ENCODE data around the gene MLST8.

MLST8 gene

DNA sequence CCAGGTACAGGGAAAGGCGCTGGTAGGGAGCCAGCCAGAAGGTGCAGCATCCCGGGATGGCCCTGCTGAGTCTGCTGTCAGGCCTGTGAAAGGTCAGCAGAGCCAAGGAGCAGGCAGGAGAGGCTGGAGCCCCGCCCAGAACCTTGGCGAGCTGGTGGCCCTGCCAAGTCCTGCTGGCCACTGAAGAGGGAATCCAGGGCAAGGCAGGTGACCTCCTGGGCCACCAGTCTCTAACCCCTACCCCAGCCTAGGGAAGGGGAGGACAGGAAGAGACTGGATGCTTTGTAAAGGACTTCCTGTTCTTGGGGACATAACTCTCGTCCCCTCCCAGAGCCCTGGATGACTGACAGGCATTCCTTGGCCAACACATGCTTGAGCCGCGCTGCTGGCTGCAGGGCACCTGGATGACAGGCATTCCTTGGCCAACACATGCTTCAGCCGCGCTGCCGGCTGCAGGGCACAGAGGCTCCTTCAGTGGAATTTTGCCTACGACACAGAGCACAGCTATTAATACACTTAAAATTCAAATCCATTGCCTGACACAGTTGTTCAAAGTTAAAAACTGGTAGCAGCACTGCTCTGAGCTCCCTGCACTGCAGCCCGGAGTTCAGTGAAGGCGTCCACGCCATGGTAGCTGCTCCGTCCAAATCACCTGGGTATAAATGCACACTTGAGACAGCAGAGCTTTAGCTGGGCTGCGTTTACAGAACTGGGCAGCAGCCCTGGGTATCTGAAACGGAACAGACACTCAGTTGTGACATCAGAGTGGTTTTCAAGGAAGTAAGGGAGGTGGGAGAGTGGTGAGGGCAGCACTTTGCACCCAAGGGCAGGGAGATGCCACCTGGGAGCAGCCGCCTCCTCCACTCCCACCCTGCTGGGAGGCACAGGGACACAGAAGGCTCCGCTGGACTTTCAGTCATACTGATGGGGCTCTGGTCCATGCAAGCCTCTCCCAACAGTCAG lies 7.4 kb downstream of the MLST8 start:
- Histone ChIP-seq H3K27ac (ENCODE audit: extremely low read depth, low read depth, low read length) (peak overlapping the region; percentile 94; the same call in 1 of the 2 replicates), H3K4me1 (ENCODE audit: control insufficient read depth, insufficient read depth, low read length) (0 out of 2 replicates have a peak, but pooled peaks cover 2% of the 10 kb centered on the region)

More for the DNA sequence above, 7.4 kb downstream of the MLST8 start:
- TF ChIP-seq, protein P1, sequence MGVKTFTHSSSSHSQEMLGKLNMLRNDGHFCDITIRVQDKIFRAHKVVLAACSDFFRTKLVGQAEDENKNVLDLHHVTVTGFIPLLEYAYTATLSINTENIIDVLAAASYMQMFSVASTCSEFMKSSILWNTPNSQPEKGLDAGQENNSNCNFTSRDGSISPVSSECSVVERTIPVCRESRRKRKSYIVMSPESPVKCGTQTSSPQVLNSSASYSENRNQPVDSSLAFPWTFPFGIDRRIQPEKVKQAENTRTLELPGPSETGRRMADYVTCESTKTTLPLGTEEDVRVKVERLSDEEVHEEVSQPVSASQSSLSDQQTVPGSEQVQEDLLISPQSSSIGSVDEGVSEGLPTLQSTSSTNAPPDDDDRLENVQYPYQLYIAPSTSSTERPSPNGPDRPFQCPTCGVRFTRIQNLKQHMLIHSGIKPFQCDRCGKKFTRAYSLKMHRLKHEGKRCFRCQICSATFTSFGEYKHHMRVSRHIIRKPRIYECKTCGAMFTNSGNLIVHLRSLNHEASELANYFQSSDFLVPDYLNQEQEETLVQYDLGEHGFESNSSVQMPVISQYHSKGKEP (tag by site-specific recombination; IDR thresholded peaks at IDR 0.05): 0 out of 2 replicates have a peak, but pooled peaks have one; percentile 7
- 0 out of 2 replicates have a peak, but pooled peaks have one; percentile 27 for TF ChIP-seq ZNF768 (tag by site-specific recombination; IDR thresholded peaks at IDR 0.05)
- TF ChIP-seq ZSCAN30 (tag by site-specific recombination; IDR thresholded peaks at IDR 0.05): 0 out of 2 replicates have a peak, but pooled peaks have one; percentile 28
- TF ChIP-seq, protein P2, sequence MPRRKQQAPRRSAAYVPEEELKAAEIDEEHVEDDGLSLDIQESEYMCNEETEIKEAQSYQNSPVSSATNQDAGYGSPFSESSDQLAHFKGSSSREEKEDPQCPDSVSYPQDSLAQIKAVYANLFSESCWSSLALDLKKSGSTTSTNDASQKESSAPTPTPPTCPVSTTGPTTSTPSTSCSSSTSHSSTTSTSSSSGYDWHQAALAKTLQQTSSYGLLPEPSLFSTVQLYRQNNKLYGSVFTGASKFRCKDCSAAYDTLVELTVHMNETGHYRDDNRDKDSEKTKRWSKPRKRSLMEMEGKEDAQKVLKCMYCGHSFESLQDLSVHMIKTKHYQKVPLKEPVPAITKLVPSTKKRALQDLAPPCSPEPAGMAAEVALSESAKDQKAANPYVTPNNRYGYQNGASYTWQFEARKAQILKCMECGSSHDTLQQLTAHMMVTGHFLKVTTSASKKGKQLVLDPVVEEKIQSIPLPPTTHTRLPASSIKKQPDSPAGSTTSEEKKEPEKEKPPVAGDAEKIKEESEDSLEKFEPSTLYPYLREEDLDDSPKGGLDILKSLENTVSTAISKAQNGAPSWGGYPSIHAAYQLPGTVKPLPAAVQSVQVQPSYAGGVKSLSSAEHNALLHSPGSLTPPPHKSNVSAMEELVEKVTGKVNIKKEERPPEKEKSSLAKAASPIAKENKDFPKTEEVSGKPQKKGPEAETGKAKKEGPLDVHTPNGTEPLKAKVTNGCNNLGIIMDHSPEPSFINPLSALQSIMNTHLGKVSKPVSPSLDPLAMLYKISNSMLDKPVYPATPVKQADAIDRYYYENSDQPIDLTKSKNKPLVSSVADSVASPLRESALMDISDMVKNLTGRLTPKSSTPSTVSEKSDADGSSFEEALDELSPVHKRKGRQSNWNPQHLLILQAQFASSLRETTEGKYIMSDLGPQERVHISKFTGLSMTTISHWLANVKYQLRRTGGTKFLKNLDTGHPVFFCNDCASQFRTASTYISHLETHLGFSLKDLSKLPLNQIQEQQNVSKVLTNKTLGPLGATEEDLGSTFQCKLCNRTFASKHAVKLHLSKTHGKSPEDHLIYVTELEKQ (tag by site-specific recombination; IDR thresholded peaks at IDR 0.05; ENCODE audit: borderline replicate concordance): no peak
- TF ChIP-seq EGR2 (tag by site-specific recombination; IDR thresholded peaks at IDR 0.05; ENCODE audit: low read depth): peak; percentile 46; the same call in 1 of the 2 replicates
- TF ChIP-seq ZFHX2 (tag by site-specific recombination; conservative IDR thresholded peaks at IDR 0.05): 0 out of 2 replicates have a peak, but pooled peaks have one; percentile 17
- no peak for TF ChIP-seq SCRT2 (tag by site-specific recombination; IDR thresholded peaks at IDR 0.05)
- TF ChIP-seq IKZF3 (tag by site-specific recombination; IDR thresholded peaks at IDR 0.05): 0 out of 2 replicates have a peak, but pooled peaks have one; percentile 20
- TF ChIP-seq, protein P3, sequence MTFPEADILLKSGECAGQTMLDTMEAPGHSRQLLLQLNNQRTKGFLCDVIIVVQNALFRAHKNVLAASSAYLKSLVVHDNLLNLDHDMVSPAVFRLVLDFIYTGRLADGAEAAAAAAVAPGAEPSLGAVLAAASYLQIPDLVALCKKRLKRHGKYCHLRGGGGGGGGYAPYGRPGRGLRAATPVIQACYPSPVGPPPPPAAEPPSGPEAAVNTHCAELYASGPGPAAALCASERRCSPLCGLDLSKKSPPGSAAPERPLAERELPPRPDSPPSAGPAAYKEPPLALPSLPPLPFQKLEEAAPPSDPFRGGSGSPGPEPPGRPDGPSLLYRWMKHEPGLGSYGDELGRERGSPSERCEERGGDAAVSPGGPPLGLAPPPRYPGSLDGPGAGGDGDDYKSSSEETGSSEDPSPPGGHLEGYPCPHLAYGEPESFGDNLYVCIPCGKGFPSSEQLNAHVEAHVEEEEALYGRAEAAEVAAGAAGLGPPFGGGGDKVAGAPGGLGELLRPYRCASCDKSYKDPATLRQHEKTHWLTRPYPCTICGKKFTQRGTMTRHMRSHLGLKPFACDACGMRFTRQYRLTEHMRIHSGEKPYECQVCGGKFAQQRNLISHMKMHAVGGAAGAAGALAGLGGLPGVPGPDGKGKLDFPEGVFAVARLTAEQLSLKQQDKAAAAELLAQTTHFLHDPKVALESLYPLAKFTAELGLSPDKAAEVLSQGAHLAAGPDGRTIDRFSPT (tag by site-specific recombination; IDR thresholded peaks at IDR 0.05): 0 out of 2 replicates have a peak, but pooled peaks have one; percentile 24
- 0 out of 2 replicates have a peak, but pooled peaks have one; percentile 13 for TF ChIP-seq ZBTB20 (tag by site-specific recombination; IDR thresholded peaks at IDR 0.05)
- TF ChIP-seq, protein P4, sequence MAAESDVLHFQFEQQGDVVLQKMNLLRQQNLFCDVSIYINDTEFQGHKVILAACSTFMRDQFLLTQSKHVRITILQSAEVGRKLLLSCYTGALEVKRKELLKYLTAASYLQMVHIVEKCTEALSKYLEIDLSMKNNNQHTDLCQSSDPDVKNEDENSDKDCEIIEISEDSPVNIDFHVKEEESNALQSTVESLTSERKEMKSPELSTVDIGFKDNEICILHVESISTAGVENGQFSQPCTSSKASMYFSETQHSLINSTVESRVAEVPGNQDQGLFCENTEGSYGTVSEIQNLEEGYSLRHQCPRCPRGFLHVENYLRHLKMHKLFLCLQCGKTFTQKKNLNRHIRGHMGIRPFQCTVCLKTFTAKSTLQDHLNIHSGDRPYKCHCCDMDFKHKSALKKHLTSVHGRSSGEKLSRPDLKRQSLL (tag by site-specific recombination; IDR thresholded peaks at IDR 0.05): peak; percentile 39; the same call in 1 of the 2 replicates
- 0 out of 2 replicates have a peak, but pooled peaks have one; percentile 3 for TF ChIP-seq ZNF394 (tag by site-specific recombination; IDR thresholded peaks at IDR 0.05; ENCODE audit: borderline replicate concordance)
- TF ChIP-seq ZNF335 (tag by site-specific recombination; conservative IDR thresholded peaks at IDR 0.05): peak; percentile 78
- TF ChIP-seq ZNF175 (tag by site-specific recombination; IDR thresholded peaks at IDR 0.05): no peak
- TF ChIP-seq SP2 (tag by site-specific recombination; IDR thresholded peaks at IDR 0.05): peak; percentile 36
- POLR2A ChIA-PET: interaction anchor here (0.8 to 1.8 kb wide), 2 partner anchors 9 to 57 kb away, joined by 3 to 4 read pairs; partner anchors contain the start of gene TRAF7
- CTCF ChIA-PET: no interaction called here
- H3K9me3 ChIP-seq (ENCODE audit: control insufficient read depth, insufficient read depth, low read depth, low read length): no peaks in the 10 kb centered on the region
- peaks cover 0 to 45% of the 10 kb centered on the region in 2 experiments; a peak in 1 of 3 replicates for H3K36me3 ChIP-seq (ENCODE audit: control insufficient read depth in 2 of 2, insufficient read depth in 1 of 2, low read length in 2 of 2)
- peak overlapping the region; percentile 78 for H3K4me3 ChIP-seq (ENCODE audit: low read depth, low read length)

Measured in HEK293 (cell line).